ENCODE measurements around the gene UTP14A. TPM values are rescaled to one million over a fixed set of nuclear protein-coding genes. Genes with fewer than 3 reads are reported as not detected.

UTP14A gene
- total and polyA plus RNA-seq, 10 donors = 11.2 to 17.3 (median 13.5) TPM

- DNase-seq = no peak
- WGBS, 5 donors = 40 to 80% (median 46%) methylated on average over 1 to 4 of the region's 4 CpGs
- no peak overlapping the region for H3K27ac ChIP-seq
- no peak overlapping the region for H3K4me3 ChIP-seq
- peaks cover 0 to 5% (median 0%) of the 10 kb centered on the region in 7 donors for H3K27me3 ChIP-seq (replicated peaks in 1 of 7)
- TF ChIP-seq, protein P1, sequence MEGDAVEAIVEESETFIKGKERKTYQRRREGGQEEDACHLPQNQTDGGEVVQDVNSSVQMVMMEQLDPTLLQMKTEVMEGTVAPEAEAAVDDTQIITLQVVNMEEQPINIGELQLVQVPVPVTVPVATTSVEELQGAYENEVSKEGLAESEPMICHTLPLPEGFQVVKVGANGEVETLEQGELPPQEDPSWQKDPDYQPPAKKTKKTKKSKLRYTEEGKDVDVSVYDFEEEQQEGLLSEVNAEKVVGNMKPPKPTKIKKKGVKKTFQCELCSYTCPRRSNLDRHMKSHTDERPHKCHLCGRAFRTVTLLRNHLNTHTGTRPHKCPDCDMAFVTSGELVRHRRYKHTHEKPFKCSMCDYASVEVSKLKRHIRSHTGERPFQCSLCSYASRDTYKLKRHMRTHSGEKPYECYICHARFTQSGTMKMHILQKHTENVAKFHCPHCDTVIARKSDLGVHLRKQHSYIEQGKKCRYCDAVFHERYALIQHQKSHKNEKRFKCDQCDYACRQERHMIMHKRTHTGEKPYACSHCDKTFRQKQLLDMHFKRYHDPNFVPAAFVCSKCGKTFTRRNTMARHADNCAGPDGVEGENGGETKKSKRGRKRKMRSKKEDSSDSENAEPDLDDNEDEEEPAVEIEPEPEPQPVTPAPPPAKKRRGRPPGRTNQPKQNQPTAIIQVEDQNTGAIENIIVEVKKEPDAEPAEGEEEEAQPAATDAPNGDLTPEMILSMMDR (IDR thresholded peaks at IDR 0.05 in 8 of 11, conservative IDR thresholded peaks at IDR 0.05 in 3 of 11) = no peak
- no peak for TF ChIP-seq POLR2A (IDR thresholded peaks at IDR 0.05)
- TF ChIP-seq POLR2AphosphoS5 (IDR thresholded peaks at IDR 0.05) = no peak
- H3K9me3 ChIP-seq = no peaks in the 10 kb centered on the region
- no peaks in the 10 kb centered on the region for H3K36me3 ChIP-seq
- intact Hi-C loops (cut with DNase I; ENCODE audit: low total_unique reads) = no loop called here
- no peaks in the 10 kb centered on the region for H3K4me1 ChIP-seq
Measured at GRCh38 chrX:129876771-129877305, 29.1 kb upstream of the UTP14A start.

DNA sequence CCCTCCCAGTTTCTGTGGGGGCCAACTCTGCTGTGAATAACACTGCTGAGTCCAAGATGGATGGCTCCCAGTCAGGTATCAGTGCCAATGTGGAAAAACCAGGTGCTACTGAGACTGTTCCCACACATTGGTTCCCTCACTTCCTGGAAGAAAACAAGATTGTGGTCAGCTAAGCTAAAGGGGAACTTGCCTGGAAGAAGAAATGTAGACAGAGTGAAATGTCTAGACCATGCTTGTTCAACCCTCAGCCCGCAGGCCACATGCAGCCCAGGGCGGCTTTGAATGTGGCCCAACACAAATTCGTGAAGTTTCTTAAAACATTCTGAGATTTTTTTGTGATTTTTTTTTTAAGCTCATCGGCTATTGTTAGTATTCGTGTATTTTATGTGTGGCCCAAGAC is 28.6 kb upstream of the UTP14A start:
- H3K27ac ChIP-seq = no peak overlapping the region
- no peak overlapping the region for H3K4me3 ChIP-seq
- TF ChIP-seq POLR2A (IDR thresholded peaks at IDR 0.05) (no peak), POLR2AphosphoS5 (IDR thresholded peaks at IDR 0.05) (no peak)
- TF ChIP-seq, protein P1 (IDR thresholded peaks at IDR 0.05 in 8 of 11, conservative IDR thresholded peaks at IDR 0.05 in 3 of 11) = no peak
- 74 to 96% (median 86%) methylated on average over 5 of the region's 5 CpGs for WGBS, 5 donors
- no peak for DNase-seq
- H3K4me1 ChIP-seq = no peaks in the 10 kb centered on the region
- peaks cover 0 to 5% (median 0%) of the 10 kb centered on the region in 7 donors for H3K27me3 ChIP-seq (replicated peaks in 1 of 7)
- intact Hi-C loops (cut with DNase I; ENCODE audit: low total_unique reads) = no loop called here
- H3K9me3 ChIP-seq = no peaks in the 10 kb centered on the region
- no peaks in the 10 kb centered on the region for H3K36me3 ChIP-seq

- Histone ChIP-seq H3K4me1 (peaks cover 0 to under 1% (median 0%) of the 10 kb centered on the region in 6 donors), H3K4me3 (no peak overlapping the region), H3K36me3 (no peaks in the 10 kb centered on the region), H3K9me3 (no peaks in the 10 kb centered on the region), H3K27ac (no peak overlapping the region), H3K27me3 (replicated peaks in 1 of 7) (no peaks in the 10 kb centered on the region)
- intact Hi-C loops (cut with DNase I; ENCODE audit: low total_unique reads) = no loop called here
- TF ChIP-seq POLR2A (IDR thresholded peaks at IDR 0.05) (no peak), POLR2AphosphoS5 (IDR thresholded peaks at IDR 0.05) (no peak)
- TF ChIP-seq, protein P1 (IDR thresholded peaks at IDR 0.05 in 8 of 11, conservative IDR thresholded peaks at IDR 0.05 in 3 of 11) = no peak
- no peak for DNase-seq
- WGBS, 5 donors = 88 to 96% (median 88%) methylated on average over 5 to 6 of the region's 6 CpGs
Measured at GRCh38 chrX:129900054-129900453, 5.9 kb upstream of the UTP14A start.

DNA sequence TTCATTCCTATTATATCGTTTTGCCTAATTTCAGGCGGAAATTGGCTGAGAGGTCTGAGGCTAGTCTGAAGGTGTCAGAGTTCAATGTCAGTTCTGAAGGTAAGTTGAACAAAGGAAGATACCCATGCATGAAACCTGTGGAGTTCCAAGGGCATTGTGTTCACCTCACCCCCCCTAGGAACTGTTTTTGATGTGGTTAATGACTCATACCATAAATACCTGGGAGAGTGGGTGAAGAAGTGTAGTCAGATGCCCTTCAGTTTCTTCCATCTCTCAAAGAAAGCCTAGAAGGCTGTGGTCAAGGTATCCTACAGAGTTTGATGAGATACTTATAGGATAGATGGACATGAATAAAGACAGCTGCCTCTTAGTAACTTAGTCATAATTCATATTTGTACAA is 2.7 kb downstream of the UTP14A start:
- intact Hi-C loops (cut with DNase I; ENCODE audit: low total_unique reads) = no loop called here
- TF ChIP-seq POLR2A (IDR thresholded peaks at IDR 0.05) = no peak
- TF ChIP-seq POLR2AphosphoS5 (IDR thresholded peaks at IDR 0.05) = no peak
- TF ChIP-seq, protein P1 (IDR thresholded peaks at IDR 0.05 in 8 of 11, conservative IDR thresholded peaks at IDR 0.05 in 3 of 11) = no peak
- Histone ChIP-seq H3K27me3 (replicated peaks in 1 of 7) (no peaks in the 10 kb centered on the region), H3K4me3 (no peak overlapping the region), H3K27ac (no peak overlapping the region), H3K4me1 (peaks cover 0 to 17% (median 7%) of the 10 kb centered on the region in 6 donors), H3K9me3 (no peaks in the 10 kb centered on the region), H3K36me3 (peaks cover 0 to 61% (median 40%) of the 10 kb centered on the region in 6 donors)
- WGBS, 5 donors = 74 to 95% (median 85%) methylated on average over 2 of the region's 2 CpGs
- DNase-seq = no peak
